Stimulated activated CD8-positive, alpha-beta memory T cell treated with anti-CD3 and anti-CD28 coated beads, Interleukin-15, amount 100 ng/mL, for 48 hours (primary cell): ENCODE measurements around the gene SEC22B.
"Not testable (repeated sequence)": the region's sequence is repeated elsewhere in the genome, so short reads cannot be mapped to it uniquely, and the experiment has no call there.

Experiments used
- DNase-seq, 2 donors: peaks; one replicate each; pipeline ENCODE4 v3.0.0-alpha.2; 2020; ENCODE audit warnings: low read depth in 2 of 2

Gene SEC22B

DNA sequence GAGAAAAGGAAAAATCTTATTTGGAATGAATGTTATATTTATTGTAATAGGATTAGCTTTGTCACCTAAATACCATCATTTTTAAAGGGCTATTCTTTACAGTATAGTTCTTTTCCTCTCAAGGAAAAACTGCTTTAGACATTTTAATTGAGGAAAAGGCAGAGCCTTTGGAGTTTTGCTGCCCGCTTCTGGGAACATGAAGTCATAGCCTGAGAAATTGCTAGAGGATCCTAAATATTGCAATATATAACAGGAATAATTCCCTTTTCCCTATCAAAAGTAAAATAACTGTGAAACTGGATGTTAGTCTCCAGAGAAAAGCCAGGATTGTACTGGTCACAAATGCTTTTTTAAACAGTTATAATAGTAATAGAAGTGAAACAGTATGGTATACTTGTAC is 30.5 kb downstream of the SEC22B start:
- DNase-seq: not testable (repeated sequence)

GRCh38 chr1:120144626-120145025 is 31.7 kb downstream of the SEC22B start:
- DNase-seq: not testable (repeated sequence)

DNA sequence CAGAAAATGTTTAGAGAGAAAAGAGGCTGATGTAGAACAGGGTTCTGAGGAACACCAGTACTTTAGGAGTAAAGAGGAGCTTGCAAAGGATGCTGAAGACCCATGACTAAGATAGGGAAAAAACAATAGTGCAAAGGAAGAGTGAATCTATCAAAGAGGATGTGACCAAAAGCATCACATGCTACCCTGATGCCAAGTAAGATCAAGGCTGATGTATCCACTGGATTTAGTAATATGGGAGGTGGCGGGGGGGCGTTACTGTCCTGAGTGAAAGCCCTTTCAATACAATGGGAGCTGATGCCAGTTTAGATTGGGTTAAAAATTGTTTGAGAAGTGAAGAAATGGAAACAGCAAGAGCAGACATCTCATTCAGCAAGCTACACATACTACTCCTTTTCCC is 32.2 kb downstream of the SEC22B start:
- peak in 1 of 2 donors; percentile 8 for DNase-seq

DNA sequence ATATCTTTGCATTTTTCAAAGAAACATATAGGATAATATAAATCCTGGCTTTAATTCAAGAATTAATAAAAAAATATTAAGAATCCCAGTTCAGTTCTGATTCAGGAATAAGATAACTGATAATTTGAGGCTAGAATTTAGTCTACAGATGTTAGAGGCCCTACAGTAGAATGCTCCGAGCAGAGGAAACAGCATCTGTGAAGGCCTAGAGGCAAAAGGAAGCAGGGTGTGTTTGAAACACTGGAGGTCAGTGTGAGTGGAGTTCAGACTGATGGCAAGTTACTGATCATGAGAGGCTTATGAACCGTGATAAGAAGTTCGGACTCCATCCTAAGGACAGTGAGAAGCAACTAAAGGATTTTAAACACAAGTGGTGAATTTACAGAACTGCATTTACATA is 33.0 kb downstream of the SEC22B start:
- not testable (repeated sequence) for DNase-seq

DNA sequence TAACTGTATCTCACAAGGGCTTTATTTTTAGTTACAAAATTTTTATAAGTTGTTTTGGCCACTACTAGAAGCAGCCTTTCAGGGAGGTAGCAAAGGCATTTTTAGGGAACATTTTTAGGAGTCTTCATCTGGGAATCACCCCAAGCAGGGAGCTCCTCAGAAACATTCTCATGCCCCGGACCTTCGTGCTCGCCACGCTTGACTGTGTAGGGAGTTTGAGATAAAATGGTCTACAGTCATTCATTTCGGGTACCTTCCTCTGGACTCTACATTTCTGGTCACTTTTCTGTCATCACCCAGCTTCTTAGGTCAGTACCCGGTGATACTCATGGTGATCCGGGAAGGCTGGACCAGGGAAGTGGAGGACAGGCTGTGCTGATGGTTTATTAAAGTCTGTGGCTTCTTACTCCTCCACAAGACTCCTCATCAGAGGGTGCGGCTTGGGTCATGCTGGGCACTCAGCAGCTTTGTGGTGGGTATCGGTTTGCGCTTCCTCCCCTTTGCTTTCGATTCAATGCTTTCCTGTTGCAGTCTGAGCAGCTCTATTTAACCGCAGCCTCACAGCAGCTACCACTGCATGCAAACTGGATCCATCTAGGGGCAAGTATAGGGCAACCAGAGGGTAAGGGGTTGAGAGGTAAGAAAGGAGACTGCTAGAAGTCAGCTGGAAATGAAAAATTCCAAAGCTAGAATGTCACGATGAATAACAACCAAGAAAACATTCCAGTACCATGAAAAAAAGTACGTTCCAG is 33.6 kb downstream of the SEC22B start:
- peak; percentile 50 to 58 for DNase-seq

DNA sequence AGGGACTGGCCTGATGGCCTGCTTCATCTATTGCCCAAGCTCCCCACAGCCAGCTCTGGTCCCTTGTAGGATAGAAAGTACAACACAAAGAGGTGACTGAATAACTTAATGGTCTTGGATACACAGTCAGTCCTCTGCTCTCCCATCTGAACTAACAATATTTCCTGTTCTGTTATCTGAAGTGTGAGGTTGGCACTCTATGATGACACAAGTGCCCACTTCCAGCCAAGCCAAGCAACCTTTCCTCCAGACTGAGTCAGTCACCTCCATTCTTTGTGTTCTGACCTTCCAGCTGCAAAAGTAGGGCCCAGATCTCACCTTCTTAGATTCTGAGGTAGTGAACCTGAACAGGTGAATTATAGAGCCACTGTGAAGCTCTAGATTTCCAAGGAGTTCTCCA is 34.5 kb downstream of the SEC22B start:
- DNase-seq: not testable (repeated sequence)

DNA sequence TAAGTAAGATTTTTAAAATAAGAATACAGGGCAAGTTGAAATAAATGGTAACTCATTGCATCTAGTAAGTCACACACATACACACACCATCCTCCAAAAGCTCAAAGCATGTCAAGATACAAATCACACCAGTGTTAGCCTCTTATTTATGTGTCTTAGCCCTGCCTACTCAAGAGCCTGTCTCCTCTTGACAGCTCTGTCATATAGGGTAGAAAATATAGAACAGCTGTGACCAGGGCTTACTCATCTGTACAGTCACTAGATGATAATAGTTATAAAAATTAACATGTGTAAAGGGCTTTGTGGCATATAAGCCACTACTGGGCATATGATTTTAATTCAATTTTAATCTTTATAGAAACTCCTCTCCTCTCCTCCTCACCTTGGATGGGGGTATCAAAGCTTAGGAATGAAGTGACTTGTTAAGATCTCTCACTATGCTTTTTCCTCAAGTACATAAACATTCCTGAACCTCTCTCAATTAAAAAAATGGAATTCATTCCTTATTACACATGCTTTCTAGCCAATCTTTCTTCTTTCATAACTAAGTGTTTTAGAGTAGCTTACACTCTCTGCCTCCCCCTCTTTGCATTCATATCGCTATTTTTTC is 35.6 kb downstream of the SEC22B start:
- not testable (repeated sequence) for DNase-seq

GRCh38 chr1:120136086-120136485 is 40.2 kb downstream of the SEC22B start:
- not testable (repeated sequence) for DNase-seq

DNA sequence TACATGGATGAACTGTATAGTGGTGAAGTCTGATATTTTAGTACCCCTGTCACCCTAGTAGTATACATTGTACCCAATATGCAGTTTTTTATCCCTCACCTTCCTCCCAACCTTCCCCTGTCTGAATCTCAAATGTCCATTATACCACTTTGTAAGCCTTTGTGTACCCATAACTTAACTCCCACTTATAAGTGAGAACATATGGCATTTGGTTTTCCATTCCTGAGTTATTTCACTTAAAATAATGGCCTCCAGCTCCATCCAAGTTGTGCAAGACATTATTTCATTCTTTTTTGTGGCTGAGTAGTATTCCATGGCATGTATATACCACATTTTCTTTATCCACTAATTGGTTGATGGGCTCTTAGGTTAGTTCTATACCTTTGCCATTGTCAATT is 42.4 kb downstream of the SEC22B start:
- DNase-seq: not testable (repeated sequence)

DNA sequence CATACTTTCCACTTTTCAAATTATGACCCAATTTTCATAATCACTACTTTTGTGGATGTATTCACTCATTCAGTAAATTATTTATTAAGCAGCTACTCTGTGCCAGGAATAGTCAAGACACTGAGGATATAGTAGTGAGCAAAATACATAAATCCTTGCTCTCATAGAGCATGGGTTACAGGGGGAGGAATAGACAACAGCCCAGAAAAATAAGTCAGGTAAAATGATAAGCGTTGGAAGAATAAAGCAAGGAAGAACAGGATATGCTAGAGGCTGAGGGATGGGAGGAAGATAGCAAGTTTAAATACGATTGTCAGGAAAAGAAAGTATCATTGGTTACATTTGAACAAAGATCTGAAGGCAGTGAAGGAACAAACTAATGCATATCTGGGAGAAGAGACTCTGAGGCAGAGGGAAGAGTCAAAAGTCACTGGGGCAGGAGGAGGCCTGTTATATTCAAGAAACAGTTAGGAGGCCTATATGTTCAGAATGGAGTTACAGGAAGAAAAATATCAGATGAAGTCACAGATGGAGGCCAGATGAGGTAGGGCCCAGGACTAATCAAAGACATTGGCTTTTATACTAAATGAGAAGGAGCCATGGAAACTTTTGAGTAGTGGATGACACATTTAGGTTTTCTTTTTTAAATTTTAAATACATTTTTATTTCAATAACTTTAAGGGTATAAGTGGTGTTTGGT is 42.9 kb downstream of the SEC22B start:
- no peak for DNase-seq

- DNase-seq: not testable (repeated sequence)
Measured at GRCh38 chr1:120132406-120132763, 43.9 kb downstream of the SEC22B start.

- not testable (repeated sequence) for DNase-seq
Measured at GRCh38 chr1:120131611-120132405, 44.5 kb downstream of the SEC22B start.

GRCh38 chr1:120127921-120128320 is 48.4 kb downstream of the SEC22B start:
- DNase-seq: not testable (repeated sequence)

DNA sequence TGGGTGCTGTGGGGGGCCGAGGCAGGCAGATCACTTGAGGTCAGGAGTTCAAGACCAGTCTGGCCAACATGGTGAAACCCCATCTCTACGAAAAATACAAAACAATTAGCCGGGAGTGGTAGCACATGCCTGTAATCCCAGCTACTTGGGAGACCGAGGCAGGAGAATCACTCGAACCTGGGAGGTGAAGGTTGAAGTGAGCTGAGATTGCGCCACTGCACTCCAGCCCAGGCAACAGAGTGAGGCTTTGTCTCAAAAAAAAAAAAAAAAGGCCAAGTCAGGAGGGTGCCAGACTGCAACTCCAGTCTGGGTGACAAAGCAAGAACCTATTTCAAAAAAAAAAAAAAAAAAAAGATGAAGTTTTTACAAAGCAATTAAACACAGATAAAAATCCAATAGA is 50.1 kb downstream of the SEC22B start:
- not testable (repeated sequence) for DNase-seq

DNA sequence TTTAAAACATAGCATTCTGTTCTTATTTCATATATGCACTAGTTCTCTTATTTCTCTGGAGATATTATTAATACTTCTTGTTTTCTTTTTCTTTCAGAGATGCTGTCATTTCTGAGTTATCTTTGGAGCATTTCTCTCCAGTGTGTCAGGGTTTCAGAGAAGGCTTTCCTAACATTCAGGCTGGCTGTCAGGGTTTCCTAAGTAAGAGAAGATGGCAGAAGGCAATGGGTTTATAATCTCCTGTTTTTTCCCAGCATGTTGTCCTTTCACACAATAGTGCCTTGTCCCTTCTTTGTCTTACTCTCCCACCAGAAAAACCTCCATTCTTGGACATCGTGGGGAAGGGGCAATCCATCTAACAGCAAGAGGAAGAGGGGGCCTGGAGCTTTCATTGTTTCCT is 51.7 kb downstream of the SEC22B start:
- not testable (repeated sequence) for DNase-seq

- not testable (repeated sequence) for DNase-seq
Measured at GRCh38 chr1:120123813-120124510, 52.4 kb downstream of the SEC22B start.

DNA sequence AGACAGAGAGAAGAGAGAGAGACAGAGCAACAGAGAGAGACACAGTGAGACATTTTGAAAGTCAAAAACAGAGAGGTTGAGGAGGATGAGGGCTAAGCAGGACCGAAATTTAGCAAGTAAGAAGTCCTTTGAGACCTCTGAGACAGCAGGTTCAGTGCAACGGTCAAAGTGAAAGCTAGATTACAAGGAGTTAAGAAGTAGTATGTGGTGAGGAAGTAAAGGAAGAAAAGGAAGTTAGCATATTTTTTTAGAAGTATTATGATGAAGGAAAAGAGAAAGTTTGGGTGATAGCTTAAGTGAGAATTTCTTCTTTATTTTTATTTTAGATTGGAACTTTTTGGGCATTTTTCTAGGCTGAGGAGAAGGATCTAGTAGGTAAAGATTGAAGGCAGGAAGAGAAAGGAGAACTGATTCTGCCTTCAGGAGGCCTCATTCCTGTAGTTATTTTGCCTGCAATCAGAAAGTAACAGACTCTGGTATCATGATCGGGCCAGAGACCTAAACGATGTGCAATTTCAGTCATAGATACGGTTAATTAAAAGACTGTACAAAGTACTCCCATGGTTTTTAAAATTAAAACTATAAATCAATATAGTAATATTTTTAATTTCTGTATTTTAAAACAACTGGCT is 53.9 kb downstream of the SEC22B start:
- DNase-seq: not testable (repeated sequence)

DNA sequence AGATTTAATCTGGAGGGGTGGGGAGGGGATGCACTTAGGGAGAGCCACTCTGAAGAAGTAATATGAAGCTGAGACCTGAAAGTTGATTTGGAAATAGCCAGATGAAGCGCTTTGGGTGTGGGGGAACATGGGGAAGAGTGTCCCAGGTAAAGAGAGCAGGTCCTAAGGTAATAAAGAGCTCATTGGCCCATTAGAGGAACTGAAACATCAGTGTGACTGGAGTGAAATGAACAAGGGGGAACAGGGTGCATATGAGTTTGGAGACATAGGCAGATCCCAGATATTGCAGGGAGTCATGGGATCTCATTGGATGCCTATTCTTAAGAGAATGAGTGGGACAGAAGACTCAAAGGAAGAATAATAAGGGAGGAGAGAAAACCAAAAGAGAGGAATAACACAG is 54.5 kb downstream of the SEC22B start:
- DNase-seq: not testable (repeated sequence)

- not testable (repeated sequence) for DNase-seq
Measured at GRCh38 chr1:120120525-120120924, 55.8 kb downstream of the SEC22B start.

DNA sequence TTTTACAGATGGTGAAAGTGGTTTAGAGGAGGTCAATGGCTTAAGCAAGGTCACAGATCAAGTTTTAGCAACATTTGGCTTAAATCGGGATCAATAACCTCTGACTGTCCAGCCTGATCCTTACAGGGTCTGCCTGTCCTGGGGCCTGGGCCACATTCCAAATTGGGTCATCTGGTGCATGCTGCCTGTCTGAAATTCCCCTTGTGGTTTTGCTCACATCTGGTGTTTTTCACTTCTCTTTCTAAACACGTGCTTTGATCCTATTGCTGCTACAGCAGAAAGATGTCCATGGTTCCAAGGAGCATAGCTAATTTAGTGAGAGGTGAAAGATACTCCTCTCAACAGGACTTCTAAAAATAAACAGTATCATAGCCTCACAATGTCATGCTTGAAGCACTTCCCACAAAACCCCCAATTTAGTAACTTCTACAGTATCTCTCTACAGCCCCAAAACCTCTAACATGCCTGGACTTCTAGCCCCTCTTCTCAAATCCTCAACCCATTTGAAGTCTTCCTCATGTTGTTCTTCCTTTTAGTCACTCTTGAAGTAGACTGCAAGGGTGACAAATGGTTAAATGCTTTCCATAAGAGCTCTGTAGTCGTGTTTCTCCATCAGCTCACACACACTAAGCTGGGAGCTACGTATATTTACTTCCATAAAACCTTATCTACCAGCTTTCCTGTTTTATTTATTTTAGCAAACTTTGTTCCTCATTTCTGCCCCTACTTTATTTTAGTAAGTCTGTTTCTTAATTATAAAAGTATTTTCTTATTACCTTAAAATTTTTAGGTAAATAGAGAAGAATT is 58.7 kb downstream of the SEC22B start:
- not testable (repeated sequence) for DNase-seq
